K562 (cell line): ENCODE data around the gene OSBP2. TPM values are rescaled to one million over a fixed set of nuclear protein-coding genes. Genes with fewer than 3 reads are reported as not detected.

Source experiments
- CREM ChIP-seq: IDR thresholded peaks from 2 replicates; pipeline ENCODE4 v1.6.1; 2014; ENCODE audit warnings: antibody characterized with exemption, low read depth
- EP300 ChIP-seq: IDR thresholded peaks from 2 replicates; pipeline ENCODE4 v1.6.1; 2012; ENCODE audit warnings: low read length, improper control_type of control experiment
- POU5F1 ChIP-seq: fragments of 150-350 bp; IDR thresholded peaks from 2 replicates; pipeline ENCODE4 v1.6.1; 2014; ENCODE audit warnings: borderline replicate concordance, low read length, low read depth, mild to moderate bottlenecking; ENCODE audit not compliant: partially characterized antibody
- polyA plus RNA-seq, 8 experiments: library from polyadenylated mRNA; depleted of rRNA in 4 of 8; stranded (reverse) in 5 of 8; unstranded in 3 of 8; fragments of >200 nt; fragmentation: Nextera tagmentation in 2 of 8; fragmentation: Illumina TruSeq in 1 of 8; extraction: Ambion mirVana in 2 of 8; extraction: Trizol in 1 of 8; gene quantifications; 2 replicates each; pipeline versions ENCODE4 v1.2.1 to v1.2.3, GENCODE V29; 2011 to 2014; ENCODE audit warnings: inconsistent platforms in 1 of 8, missing spikeins in 1 of 8
- total RNA-seq, 7 experiments: library from RNA; depleted of rRNA in 6 of 7; stranded (reverse); fragments of >200 nt in 6 of 7; fragmentation: Illumina TruSeq in 2 of 7; extraction: Trizol in 2 of 7; gene quantifications; 2 replicates each; pipeline versions ENCODE4 v1.2.1 to v1.2.3, GENCODE V29; 2011 to 2021; ENCODE audit warnings: low replicate concordance in 1 of 7
- TF ChIP-seq, protein P1 (sequence below), 2 experiments: fragments of 450-650 bp; IDR thresholded peaks; 2 replicates each; pipeline ENCODE4 v1.6.1; 2016; ENCODE audit warnings: mild to moderate bottlenecking in 2 of 2, borderline replicate concordance in 1 of 2, low read depth in 1 of 2, moderate library complexity in 1 of 2
- TF ChIP-seq, protein P2 (sequence below), 2 experiments: fragments of 450-650 bp; IDR thresholded peaks; 2 replicates each; pipeline ENCODE4 v1.6.1; 2018; ENCODE audit warnings: mild to moderate bottlenecking in 2 of 2, low read depth in 1 of 2; ENCODE audit not compliant: partially characterized antibody in 2 of 2
- TF ChIP-seq, protein P3 (sequence below): sonication (generic); formaldehyde crosslinking; IDR thresholded peaks from 2 replicates; pipeline ENCODE4 v1.8.0; 2022; ENCODE audit warnings: mild to moderate bottlenecking, missing genetic modification reagents

OSBP2 gene
- total and polyA plus RNA-seq, 9 of the 15 experiments (the other 6 are each of a cell fraction or from before 2014, with no cell fraction given) = 0.52 to 29.5 (median 21.6) TPM

DNA sequence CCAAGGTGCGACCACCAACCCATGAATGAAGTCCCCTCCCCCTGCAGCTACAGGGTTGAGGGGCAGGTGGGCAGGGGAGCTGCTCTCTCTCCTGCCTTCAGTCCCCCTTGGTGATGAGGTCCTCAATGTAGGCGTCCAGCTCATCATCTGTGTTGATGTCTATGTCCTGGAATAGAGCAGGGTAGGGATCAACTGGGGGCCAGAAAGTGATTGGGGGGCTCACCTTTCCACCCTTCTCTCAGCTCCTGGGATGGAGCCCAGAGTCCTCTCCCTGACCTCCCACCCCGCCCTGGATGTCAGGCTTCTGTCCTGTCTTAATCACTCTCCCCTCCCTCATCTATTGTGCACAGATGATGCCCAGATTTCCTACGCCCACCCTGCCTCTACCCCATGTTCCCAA, 232.0 kb downstream of the OSBP2 start (continued):
- TF ChIP-seq, protein P1, sequence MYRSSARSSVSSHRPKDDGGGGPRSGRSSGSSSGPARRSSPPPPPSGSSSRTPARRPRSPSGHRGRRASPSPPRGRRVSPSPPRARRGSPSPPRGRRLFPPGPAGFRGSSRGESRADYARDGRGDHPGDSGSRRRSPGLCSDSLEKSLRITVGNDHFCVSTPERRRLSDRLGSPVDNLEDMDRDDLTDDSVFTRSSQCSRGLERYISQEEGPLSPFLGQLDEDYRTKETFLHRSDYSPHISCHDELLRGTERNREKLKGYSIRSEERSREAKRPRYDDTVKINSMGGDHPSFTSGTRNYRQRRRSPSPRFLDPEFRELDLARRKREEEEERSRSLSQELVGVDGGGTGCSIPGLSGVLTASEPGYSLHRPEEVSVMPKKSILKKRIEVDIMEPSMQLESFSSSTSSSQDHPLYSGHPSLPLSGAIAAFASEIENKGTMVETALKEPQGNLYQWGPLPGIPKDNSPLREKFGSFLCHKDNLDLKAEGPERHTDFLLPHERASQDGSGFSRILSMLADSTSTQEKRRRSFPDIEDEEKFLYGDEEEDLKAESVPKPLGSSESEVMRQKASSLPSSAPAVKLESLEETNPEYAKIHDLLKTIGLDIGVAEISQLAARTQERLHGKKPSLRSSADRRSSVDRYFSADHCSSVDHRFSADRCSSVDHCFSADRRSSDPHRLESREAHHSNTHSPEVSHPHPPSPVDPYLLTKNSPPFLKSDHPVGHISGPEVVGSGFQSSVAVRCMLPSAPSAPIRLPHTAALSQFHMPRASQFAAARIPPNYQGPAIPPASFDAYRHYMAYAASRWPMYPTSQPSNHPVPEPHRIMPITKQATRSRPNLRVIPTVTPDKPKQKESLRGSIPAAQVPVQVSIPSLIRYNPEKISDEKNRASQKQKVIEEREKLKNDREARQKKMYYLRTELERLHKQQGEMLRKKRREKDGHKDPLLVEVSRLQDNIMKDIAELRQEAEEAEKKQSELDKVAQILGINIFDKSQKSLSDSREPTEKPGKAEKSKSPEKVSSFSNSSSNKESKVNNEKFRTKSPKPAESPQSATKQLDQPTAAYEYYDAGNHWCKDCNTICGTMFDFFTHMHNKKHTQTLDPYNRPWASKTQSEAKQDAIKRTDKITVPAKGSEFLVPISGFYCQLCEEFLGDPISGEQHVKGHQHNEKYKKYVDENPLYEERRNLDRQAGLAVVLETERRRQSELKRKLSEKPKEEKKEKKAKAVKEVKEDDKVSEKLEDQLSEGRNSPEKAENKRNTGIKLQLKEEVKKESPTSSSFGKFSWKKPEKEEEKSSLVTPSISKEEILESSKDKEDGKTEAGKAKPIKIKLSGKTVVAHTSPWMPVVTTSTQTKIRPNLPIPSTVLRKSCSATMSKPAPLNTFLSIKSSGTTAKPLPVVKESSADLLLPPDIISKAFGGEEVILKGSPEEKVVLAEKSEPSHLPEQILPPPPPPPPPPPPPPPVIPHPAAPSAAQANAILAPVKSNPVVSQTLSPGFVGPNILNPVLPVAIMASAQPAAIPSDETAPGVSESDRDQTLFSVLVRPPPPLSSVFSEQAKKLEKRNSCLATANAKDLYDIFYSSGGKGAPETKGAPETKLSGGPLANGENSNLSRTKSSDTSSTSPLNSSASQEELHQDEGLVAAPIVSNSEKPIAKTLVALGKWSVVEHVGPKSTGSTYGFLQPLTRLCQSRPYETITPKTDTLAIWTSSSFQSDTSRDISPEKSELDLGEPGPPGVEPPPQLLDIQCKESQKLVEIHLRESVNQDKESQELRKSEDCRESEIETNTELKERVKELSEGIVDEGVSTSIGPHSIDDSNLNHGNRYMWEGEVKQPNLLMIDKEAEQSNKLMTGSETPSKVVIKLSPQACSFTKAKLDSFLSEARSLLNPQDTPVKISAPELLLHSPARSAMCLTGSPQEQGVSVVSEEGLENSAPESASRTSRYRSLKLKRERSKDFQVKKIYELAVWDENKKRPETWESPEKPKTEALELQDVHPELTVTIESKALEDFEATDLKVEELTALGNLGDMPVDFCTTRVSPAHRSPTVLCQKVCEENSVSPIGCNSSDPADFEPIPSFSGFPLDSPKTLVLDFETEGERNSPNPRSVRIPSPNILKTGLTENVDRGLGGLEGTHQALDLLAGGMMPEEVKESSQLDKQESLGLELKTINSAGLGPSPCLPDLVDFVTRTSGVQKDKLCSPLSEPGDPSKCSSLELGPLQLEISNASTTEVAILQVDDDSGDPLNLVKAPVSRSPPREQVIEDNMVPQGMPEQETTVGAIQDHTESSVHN (IDR thresholded peaks at IDR 0.05; ENCODE audit: borderline replicate concordance in 1 of 2, low read depth in 1 of 2) = no peak
- TF ChIP-seq, protein P2, sequence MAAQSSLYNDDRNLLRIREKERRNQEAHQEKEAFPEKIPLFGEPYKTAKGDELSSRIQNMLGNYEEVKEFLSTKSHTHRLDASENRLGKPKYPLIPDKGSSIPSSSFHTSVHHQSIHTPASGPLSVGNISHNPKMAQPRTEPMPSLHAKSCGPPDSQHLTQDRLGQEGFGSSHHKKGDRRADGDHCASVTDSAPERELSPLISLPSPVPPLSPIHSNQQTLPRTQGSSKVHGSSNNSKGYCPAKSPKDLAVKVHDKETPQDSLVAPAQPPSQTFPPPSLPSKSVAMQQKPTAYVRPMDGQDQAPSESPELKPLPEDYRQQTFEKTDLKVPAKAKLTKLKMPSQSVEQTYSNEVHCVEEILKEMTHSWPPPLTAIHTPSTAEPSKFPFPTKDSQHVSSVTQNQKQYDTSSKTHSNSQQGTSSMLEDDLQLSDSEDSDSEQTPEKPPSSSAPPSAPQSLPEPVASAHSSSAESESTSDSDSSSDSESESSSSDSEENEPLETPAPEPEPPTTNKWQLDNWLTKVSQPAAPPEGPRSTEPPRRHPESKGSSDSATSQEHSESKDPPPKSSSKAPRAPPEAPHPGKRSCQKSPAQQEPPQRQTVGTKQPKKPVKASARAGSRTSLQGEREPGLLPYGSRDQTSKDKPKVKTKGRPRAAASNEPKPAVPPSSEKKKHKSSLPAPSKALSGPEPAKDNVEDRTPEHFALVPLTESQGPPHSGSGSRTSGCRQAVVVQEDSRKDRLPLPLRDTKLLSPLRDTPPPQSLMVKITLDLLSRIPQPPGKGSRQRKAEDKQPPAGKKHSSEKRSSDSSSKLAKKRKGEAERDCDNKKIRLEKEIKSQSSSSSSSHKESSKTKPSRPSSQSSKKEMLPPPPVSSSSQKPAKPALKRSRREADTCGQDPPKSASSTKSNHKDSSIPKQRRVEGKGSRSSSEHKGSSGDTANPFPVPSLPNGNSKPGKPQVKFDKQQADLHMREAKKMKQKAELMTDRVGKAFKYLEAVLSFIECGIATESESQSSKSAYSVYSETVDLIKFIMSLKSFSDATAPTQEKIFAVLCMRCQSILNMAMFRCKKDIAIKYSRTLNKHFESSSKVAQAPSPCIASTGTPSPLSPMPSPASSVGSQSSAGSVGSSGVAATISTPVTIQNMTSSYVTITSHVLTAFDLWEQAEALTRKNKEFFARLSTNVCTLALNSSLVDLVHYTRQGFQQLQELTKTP (IDR thresholded peaks at IDR 0.05; ENCODE audit: low read depth in 1 of 2, partially characterized antibody in 2 of 2) = no peak
- TF ChIP-seq CREM = no peak
- no peak for TF ChIP-seq EP300
- no peak for TF ChIP-seq POU5F1
- TF ChIP-seq, protein P3, sequence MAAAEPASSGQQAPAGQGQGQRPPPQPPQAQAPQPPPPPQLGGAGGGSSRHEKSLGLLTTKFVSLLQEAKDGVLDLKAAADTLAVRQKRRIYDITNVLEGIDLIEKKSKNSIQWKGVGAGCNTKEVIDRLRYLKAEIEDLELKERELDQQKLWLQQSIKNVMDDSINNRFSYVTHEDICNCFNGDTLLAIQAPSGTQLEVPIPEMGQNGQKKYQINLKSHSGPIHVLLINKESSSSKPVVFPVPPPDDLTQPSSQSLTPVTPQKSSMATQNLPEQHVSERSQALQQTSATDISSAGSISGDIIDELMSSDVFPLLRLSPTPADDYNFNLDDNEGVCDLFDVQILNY (CRISPR knock-in tag) = no peak
